ENCODE data around the gene ST8SIA6.

ST8SIA6 gene

DNA sequence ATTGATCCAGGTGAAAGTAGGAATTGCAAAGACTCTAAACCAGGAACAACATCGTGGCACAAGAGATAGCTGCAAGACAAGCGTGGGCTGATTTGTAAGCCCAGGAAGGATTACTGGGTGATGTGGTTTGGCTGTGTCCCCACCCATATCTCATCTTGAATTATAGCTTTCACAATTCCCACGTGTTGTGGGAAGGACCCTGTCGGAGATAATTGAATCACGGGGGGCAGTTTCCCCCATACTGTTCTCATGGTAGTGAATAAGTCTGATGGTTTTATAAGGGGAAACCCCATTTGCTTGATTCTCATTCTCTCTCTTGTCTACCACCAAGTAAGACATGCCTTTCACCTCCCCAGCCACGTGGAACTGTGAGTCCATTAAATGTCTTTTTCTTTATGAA lies 59.5 kb downstream of the ST8SIA6 start:
- TF ChIP-seq CTCF (conservative IDR thresholded peaks at IDR 0.05; ENCODE audit: low read length) (no peak), EZH2phosphoT487 (IDR thresholded peaks at IDR 0.05; ENCODE audit: borderline replicate concordance) (no peak)
- H3K4me2 ChIP-seq (ENCODE audit: low read depth, low read length, poor library complexity, severe bottlenecking) = no peak overlapping the region

GRCh38 chr10:17387861-17388503 lies 66.4 kb downstream of the ST8SIA6 start:
- Histone ChIP-seq H3K9ac (ENCODE audit: low read depth, low read length, poor library complexity, severe bottlenecking) (no peak overlapping the region), H3K4me2 (ENCODE audit: low read depth, low read length, poor library complexity, severe bottlenecking) (no peak overlapping the region)

More for the DNA sequence above, 59.5 kb downstream of the ST8SIA6 start:
- Histone ChIP-seq H3F3A (ENCODE audit: low read depth) (no peaks in the 10 kb centered on the region), H3K4me3 (ENCODE audit: low read length, poor library complexity, severe bottlenecking) (no peak overlapping the region), H3K9ac (ENCODE audit: low read depth, low read length, poor library complexity, severe bottlenecking) (no peak overlapping the region), H3K4me1 (ENCODE audit: insufficient read depth, low read length, poor library complexity, severe bottlenecking) (no peaks in the 10 kb centered on the region), H2AFZ (ENCODE audit: low read length) (no peak overlapping the region), H3K27me3 (ENCODE audit: insufficient read depth, low read length, poor library complexity, severe bottlenecking) (no peaks in the 10 kb centered on the region), H3K36me3 (ENCODE audit: insufficient read depth, low read length) (no peaks in the 10 kb centered on the region), H4K20me1 (ENCODE audit: insufficient read depth, low read length, poor library complexity, severe bottlenecking) (no peaks in the 10 kb centered on the region), H3K9me2 (replicated peaks; ENCODE audit: low read depth, low read length) (no peaks in the 10 kb centered on the region), H3K9me3 (ENCODE audit: insufficient read depth, low read depth, low read length) (no peaks in the 10 kb centered on the region), H3K79me2 (ENCODE audit: insufficient read depth, low read length) (no peaks in the 10 kb centered on the region)

GRCh38 chr10:17386616-17387075 lies 67.7 kb downstream of the ST8SIA6 start:
- Histone ChIP-seq H3K9me3 (ENCODE audit: insufficient read depth, low read depth, low read length) (no peaks in the 10 kb centered on the region), H3K79me2 (ENCODE audit: insufficient read depth, low read length) (no peaks in the 10 kb centered on the region), H2AFZ (ENCODE audit: low read length) (no peak overlapping the region; the same call in 1 of the 2 replicates), H4K20me1 (ENCODE audit: insufficient read depth, low read length, poor library complexity, severe bottlenecking) (no peaks in the 10 kb centered on the region), H3K4me1 (ENCODE audit: insufficient read depth, low read length, poor library complexity, severe bottlenecking) (no peaks in the 10 kb centered on the region), H3K27me3 (ENCODE audit: insufficient read depth, low read length, poor library complexity, severe bottlenecking) (no peaks in the 10 kb centered on the region), H3K4me2 (ENCODE audit: low read depth, low read length, poor library complexity, severe bottlenecking) (no peak overlapping the region), H3K4me3 (ENCODE audit: low read length, poor library complexity, severe bottlenecking) (no peak overlapping the region), H3F3A (ENCODE audit: low read depth) (no peaks in the 10 kb centered on the region), H3K36me3 (ENCODE audit: insufficient read depth, low read length) (no peaks in the 10 kb centered on the region), H3K9ac (ENCODE audit: low read depth, low read length, poor library complexity, severe bottlenecking) (no peak overlapping the region), H3K9me2 (replicated peaks; ENCODE audit: low read depth, low read length) (no peaks in the 10 kb centered on the region)
- TF ChIP-seq CTCF (conservative IDR thresholded peaks at IDR 0.05; ENCODE audit: low read length) (no peak), EZH2phosphoT487 (IDR thresholded peaks at IDR 0.05; ENCODE audit: borderline replicate concordance) (no peak)

More at GRCh38 chr10:17387861-17388503, 66.4 kb downstream of the ST8SIA6 start:
- H3K4me1 ChIP-seq (ENCODE audit: insufficient read depth, low read length, poor library complexity, severe bottlenecking) = no peaks in the 10 kb centered on the region
- H2AFZ ChIP-seq (ENCODE audit: low read length) = peak overlapping the region; percentile 72
- no peaks in the 10 kb centered on the region for H3K36me3 ChIP-seq (ENCODE audit: insufficient read depth, low read length)
- no peak overlapping the region for H3K4me3 ChIP-seq (ENCODE audit: low read length, poor library complexity, severe bottlenecking)
- no peaks in the 10 kb centered on the region for H3K9me2 ChIP-seq (replicated peaks; ENCODE audit: low read depth, low read length)
- H3F3A ChIP-seq (ENCODE audit: low read depth) = no peaks in the 10 kb centered on the region
- H3K9me3 ChIP-seq (ENCODE audit: insufficient read depth, low read depth, low read length) = no peaks in the 10 kb centered on the region
- TF ChIP-seq CTCF (conservative IDR thresholded peaks at IDR 0.05; ENCODE audit: low read length) (no peak), EZH2phosphoT487 (IDR thresholded peaks at IDR 0.05; ENCODE audit: borderline replicate concordance) (no peak)
- H4K20me1 ChIP-seq (ENCODE audit: insufficient read depth, low read length, poor library complexity, severe bottlenecking) = no peaks in the 10 kb centered on the region
- no peaks in the 10 kb centered on the region for H3K79me2 ChIP-seq (ENCODE audit: insufficient read depth, low read length)
- H3K27me3 ChIP-seq (ENCODE audit: insufficient read depth, low read length, poor library complexity, severe bottlenecking) = no peaks in the 10 kb centered on the region

Measured in Loucy (cell line).